Activated T-helper 9 cell treated with anti-CD3 and anti-CD28 coated beads, Interleukin-2, amount 50 U/mL, for 16 hours (primary cell): ENCODE data around the gene ARHGEF28.

ENCODE experiments used
- DNase-seq: peaks from one replicate; pipeline ENCODE4 v3.0.0-alpha.2; 2020; ENCODE audit warnings: low read depth

ARHGEF28 gene

DNA sequence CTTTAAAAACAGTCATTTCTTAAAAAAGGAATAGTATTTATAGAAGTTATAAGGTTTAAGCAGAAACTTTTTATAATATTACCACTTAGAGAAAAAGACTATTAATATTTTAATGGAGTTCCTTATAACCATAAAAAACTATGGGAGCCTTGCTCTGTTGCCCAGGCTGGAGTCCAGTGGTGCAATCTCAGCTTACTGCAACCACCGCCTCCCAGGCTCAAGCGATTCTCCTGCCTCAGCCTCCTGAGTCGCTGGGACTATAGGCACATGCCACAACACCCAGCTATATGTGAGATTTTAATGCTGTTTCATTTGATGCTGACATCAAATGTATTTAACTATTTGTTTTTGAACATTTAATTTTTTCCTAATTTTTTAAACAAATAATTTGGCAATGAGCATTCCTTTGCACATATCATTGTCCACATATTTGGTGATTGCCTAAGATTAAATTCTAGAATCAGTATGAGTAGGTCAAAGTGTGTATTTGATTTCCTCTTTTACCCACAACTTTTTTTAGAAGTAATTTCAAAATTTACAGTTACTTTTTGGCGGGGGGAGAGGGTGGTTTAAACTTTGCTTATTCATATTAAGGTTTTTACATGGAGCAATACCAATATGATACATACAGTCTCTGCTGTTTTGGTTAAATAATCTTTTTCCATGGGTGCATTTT is 235.5 kb downstream of the ARHGEF28 start:
- DNase-seq, result no peak

DNA sequence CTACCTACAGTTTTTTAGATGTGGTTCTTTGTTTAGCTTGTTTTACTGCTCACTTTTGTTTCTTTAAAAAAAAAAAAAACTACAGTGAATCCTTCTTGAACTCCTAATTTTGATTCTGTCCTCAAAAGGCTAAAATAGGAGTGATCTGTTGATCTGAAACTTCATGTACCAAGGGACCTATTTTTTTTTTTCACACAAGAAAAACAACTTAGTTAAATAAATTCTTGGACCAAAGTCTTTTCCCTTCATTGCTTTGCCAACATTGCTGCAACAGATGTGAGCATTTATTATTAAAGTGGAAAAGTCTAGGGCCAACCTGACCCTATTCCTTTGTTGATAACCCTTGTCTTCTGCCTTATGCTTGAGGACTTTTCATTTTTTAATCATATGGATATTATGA is 236.8 kb downstream of the ARHGEF28 start:
- DNase-seq, result no peak

DNA sequence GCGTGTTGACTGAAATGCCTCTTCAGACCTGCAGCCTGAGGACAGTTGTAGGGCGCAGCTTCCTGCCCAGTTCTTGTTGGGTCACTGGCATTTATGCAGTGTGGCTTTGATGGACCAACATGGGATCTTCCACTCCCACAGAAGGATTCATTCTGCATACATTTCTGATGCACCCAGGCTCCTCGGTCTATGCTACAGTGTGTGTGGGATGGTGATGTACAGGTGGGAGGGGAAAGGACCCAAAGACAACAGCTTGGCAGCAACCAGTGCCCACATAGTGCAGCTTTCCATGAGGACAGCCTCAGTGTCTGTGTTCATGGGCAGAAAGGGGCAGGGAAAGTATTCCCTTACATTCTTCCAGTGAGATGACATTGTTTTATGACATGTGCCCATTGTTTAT is 237.9 kb downstream of the ARHGEF28 start:
- DNase-seq, result no peak

DNA sequence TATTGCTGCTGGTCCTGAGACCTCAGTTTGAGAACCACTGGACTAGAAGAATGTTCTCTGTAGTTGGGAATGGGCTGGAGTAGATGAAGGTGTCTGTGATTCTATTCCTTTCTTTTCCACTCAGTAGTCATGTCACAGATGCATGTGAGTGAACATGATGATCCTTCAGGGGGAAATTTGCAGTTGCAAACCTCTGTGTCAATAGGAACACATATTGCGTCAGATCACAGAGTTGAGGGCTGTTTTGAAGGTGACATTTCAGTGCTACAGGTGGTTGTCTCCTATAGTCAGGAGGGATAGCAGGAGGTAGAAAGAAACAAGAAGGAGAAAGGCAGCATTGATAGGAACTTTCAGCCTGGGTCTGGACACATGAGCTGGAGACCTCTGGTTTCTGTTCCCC is 239.3 kb downstream of the ARHGEF28 start:
- no peak for DNase-seq

DNA sequence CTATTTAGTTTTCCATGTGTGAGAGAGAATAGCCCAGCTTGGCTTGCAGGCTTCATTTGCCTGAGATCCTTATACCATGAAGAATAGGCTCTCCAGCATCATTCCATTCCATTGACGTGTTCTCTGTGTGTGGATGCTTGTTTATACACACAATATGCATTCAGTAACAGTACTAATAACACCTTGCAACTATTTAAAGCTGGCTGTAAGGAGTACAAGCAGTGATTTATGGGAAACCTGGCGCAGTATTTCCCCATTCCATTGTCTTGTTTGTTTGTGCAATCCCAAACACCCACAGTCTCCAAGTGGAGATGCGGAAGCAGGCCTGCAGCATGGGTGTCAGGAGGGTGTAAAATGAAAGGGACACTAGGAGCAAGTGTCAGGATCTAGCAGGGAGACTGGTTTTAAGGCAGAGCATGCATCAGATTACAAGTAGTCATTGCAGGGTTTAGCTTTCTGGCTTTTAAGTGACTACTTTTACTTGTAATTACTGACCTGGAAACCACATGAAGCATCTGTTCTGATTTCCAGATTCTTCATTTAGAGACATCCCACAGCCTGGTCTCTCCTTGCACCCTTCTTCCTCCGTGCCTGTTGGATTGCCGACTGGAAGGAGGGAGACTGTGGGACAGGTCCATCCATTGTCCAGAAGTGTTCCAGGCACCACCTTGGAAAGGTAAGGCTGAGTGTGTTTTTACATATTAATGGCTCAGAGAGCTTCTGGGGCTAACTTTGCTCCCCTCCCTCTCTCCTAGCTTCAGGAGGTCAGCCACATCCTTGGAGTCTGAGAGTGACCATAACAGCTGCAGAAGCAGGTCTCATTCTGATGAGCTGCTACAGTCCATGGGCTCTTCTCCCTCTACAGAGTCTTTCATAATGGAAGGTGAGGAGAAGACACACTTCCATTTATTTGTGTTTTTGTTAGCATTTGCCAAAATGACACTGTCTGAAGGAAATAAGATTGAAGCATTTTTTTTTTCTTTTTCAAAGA is 241.6 kb downstream of the ARHGEF28 start:
- no peak for DNase-seq

DNA sequence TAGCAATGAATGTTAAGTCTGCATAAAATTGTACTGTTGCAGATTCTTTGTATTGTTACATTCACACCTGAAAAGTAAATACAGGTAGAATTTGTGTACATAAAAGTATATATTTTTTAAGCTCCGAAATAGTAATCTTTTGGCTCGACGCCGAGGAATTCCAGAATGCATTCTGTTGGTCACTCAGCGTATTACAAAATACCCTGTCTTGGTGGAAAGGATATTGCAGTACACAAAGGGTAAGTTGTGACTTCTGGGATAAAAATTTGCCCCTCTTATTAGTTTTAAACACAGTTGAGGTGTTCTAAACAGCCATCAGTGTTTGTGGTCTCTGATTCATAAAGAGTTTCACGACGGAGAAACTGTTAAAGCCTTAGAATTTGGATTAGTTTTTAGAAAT is 257.6 kb downstream of the ARHGEF28 start:
- no peak for DNase-seq

DNA sequence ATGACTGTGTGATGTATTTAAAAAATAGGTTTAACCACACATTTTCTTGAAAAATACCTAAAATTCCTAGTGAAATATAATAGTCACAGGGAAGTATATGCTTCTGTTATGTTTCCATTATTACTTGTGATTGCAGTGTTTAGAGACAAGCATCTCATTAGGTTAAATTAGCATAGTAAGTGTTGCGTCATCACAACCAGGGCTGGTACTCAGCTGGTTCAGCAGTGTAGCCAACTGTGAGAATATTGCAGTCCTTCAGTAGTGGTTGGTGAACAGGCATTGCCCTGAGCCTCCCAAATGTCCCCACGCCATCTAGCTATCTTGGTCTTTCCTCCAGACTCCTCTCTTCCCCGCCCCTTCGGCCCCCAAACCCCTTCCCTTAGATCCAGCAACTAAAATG is 261.7 kb downstream of the ARHGEF28 start:
- DNase-seq, result no peak

DNA sequence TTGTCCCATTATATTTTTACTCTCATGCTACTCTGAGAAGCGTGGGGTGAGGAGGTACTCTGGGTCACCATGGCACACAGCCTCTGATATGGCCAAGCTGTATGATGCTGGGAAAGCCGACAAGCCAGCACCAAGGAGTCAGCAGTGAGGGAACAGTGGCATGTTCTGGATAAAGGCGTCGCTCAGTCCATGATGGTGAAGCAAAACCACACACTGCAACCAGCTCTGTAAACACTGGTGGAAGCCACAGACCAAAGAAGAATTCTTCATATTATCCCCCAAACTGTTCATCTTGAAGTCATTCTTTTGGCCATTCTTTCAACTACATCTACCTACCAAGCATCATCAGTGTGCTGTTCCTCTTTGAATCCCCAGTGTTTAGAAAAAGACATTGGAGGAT is 264.6 kb downstream of the ARHGEF28 start:
- no peak for DNase-seq

DNA sequence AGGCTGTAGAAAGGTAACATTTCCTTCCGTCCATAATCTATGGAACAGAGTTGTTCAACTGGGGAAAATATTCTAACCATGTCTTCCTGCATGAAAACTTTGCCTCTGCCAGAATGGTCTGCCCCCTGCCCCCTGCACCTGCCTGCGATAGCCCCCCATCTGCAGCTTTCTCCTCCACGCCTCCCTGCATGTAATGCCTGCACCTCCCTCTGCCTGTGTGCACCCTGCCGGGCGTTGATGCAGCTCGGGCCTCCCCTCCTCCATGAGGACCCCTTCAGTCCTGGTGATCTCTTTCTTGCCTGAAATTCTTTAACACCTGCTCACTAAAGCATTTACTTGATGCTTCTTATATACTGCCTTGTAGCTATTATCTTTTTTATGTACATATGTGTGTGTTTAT is 266.2 kb downstream of the ARHGEF28 start:
- DNase-seq, result no peak

DNA sequence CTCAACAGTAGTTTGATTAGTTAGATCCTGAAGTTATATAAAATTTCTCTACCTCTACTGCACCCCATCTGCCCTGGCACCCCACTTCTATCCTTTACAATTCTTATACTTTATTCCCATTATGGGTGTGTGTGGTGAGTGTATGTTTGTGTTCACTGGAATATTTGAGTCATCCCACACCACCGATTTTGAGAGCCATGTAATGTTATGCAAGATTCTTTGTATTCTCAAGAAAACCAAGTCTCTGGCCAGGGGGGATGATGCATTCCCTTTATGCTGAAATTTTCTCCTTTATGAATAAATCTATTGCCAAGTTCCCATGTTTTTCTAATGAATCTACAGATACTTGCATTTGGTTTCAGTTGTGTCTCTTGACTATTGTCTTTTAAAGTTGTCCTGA is 266.8 kb downstream of the ARHGEF28 start:
- no peak for DNase-seq

DNA sequence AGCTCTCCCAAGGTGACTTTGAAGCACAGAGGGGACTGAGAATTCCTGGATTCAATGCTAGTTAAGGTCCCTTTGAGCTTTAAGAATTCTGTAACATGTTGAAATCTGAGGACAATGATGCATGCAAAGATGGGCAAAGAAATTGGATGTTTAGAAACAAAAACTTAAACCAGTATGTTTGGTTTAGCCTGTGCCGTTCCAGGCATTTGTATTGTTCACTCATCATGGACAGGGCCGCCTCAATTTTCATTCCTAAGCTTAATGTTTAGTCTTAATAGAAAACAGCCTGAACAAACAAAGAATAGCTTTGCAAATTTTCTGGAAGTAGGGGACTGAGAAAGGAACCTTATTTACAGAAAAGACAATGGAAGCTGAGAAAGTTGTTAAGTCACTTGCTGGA is 267.8 kb downstream of the ARHGEF28 start:
- DNase-seq, result no peak

DNA sequence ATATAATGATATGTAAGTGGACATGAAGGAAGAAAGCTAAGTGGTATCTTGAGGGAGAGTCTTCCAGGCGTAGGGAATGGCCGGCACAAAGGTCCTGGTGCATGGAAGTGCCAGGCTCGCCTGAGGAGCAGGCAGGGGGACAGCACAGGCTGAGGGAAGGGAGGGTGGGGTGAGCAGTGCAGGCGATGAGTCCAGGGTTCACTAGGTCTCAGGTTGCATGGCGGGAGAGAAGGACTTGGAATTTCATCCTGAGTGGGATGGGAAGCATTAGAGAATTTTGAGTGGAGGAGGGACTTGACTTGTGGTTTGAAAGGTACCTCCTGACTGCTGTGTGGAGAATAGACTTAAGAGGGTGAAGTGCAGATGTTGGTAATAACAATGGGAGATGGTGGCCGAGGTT is 268.9 kb downstream of the ARHGEF28 start:
- DNase-seq, result no peak

DNA sequence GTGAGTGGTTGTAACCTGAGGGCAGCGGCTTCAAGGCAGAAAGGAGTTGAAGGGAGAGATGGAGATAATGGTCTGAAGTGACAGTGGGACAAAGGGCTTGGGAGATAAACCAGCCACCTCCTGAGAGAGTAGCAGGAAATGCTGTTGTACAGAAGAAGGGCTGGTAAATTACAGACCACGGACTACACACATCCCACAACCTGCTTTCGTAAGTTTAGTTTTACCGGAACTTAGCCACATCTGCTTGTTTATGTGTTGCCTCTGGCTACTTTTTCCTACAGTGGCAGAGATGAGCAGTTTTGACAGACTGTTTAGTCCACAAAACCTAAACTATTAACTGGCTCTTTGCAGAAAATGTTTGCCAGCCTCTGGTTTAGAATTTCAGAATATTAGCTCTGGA is 269.5 kb downstream of the ARHGEF28 start:
- no peak for DNase-seq

DNA sequence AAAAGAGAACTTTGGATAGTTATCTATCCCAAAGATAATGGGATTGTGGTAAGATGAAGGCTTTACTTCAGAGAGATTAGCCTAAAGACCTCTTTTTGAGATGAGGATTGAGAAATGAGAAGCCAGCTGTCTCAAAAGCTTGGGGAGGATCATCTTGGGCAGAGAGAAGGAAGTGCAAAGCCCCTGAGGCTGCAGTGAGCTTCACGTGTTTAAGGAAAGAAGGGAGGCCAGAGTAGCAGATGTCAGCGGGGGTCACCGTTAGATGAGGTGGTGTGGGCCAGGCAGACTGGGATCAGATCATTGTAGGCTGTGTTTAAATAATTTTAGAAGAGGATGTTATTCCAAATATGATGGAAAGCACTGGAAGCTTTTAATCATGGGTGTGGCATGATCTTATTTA is 270.1 kb downstream of the ARHGEF28 start:
- DNase-seq, result no peak

DNA sequence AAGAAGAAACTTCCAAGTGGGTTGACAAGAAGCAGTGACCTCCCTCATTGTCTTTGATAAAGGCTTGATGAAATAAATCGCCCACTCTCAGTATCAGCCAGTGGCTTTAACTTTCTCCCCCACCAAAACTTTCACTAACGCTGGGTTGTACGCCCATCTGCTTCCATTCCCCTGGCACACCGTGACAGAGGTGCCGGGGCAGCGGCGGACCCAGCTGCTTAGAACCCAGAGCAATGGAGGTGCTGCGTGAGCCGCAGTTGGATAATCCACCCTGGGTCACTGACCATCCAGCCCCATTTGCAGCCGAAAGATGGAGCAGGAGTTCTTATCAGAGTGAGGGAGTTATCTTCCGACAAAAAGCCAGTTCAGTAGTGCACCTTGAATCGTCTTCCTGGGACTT is 270.7 kb downstream of the ARHGEF28 start:
- no peak for DNase-seq

DNA sequence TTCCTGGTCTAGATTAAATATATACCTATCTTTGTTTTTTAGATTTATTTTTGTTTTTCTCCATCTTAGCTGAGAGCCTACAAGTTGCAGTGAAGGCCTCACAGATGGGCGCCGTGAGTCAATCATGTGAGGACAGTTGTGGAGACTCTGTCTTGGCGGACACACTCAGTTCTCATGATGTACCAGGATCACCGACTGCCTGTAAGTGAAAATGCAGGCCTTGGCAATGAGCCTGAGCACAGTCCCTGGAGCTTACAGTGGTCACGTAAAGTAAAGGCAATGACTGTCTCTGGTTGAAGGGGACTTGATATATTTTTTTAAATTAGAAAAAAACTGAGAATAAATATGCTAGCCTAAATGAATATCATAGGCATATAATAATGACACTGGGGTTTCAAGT is 271.9 kb downstream of the ARHGEF28 start:
- no peak for DNase-seq

DNA sequence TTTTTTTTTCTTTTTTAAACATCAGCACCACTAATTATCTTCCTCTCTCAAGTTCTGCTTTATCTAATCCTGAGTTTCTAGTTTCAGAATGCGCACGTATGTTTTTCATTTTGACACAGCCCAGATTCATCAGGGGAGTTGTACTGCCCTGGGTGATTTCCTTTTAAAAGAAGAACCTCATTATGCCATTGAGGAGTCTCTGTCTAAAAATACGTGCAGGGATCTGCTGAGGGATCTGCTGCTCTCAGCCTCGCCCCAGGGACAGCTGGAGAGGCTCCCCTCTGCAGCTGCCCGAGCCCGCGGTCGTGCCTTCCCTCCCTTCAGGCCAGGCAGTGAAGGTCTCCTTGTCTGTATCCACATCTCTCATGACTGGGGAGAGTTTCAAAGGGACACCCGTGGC is 273.1 kb downstream of the ARHGEF28 start:
- no peak for DNase-seq

DNA sequence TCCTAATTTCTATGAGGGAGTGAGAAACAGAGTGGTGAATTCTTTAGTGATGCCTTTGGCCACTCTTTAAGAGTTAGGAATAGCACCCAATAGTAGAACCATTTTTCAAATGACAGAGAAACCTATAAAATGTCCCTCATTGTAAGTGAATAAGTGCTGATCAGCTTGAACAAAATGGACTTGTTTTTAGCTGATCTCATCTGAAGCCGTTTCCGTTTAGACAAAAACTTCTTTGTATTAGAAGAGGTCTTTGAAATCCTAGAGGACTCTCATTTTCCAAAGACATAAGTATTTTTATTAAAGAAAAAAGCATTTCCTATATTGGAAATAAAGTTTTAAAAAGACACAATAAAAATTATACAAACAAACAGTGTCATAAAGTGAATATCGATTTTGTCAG is 273.9 kb downstream of the ARHGEF28 start:
- no peak for DNase-seq

DNA sequence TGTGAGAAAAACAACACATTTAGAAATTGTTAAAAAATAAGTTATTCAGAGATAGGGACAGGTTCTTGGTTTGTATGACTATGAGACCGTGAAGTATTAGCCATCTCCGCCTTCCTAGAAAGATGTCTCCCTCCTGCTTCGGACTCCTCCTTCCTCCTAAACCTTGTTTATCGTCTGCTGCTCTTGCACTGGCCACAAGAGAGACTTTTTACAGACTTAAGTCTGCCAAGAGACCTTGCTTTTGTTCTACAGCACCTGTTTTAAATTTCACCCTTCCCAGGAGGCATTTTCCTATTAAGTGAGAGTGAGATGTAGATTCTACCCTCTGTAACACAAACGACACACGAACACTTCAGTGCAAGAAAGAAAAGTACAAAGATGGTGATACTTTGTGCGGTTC is 274.6 kb downstream of the ARHGEF28 start:
- DNase-seq, result no peak

DNA sequence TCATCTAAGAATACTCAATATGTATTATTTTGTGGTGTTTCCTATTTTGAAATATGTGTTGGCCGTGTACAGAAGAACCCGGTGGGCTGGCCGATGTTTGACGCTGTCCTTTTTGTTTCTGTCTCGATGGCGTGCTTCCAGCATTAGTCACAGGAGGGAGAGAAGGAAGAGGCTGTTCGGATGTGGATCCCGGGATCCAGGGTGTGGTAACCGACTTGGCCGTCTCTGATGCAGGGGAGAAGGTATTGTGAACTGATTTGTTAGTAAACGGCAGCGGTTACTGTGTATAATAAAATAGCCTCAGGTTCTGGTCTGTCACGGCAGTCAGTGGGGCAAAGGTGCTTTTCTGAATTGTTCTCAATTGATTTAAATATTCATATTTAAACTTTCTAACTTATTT is 275.0 kb downstream of the ARHGEF28 start:
- no peak for DNase-seq

DNA sequence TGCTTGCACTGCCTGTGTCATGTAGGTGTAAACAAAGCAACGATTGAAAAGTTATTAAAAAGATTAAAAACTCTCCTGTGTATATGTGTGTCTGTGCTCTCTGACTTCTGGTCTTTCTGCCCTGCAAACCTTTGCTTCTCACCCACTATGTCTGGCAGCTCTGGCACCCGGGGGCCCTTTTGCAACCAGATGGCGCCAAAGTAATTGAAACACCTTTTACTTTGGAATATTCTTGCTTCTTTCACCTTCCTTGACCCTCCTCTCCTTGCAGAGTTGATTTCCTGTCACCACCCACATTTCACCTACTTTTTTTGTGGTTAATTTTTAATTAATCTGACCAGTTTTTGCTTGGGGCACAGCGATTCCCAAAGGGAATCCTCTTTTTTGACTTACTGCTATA is 275.5 kb downstream of the ARHGEF28 start:
- no peak for DNase-seq

DNA sequence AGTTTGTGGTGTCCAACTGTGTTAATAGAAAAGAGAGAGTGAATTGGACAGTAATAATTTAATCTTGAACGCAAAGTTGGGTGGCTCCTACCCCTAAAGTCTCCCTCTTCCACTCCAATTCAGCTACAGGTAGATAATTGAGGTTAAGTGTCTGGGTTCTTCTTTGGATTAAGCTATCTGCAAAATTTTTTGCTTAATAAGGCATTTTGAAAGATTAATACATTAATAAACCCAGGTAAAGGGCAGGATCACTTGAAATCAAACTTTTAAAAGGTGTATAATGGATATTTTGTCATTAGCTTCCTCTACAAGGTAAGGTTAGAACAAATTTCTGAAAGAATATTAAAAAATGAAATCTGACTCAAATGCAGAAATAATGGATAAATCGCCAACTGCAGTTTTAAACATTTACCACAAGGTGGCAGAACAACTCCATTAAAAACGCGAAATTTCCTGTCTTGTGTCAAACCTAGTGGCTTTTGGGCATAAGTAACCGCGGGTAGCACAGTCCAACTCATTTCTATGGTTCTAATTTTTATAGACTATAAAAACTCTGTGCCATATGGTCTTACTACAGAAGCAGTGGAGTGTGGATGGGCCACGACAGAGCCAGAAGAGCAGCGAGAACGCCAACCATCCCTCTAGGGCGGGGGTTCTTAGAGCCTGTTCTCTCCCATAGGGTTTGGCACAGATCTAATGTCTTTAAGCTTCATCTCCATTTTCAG is 276.5 kb downstream of the ARHGEF28 start:
- no peak for DNase-seq

DNA sequence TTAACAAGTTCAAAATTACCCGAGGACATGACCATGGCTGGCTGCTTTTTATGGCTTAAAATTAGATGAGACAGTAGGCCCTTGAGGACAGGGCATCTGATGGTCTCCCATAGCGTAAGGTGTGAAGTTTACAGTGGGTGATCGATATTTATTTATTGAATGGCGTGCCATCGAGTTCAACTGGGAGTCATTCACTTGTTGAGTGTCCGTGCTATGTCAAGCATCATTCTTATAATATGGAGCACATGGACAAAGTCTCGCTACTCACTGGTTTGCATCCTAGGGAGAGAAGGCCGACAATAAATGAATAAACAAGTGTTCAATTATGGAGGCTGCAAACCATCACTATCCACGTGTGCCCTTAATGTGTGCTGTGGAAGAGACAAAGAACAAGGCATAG is 277.2 kb downstream of the ARHGEF28 start:
- DNase-seq, result no peak
